ENCODE data around the gene PTPN23.

The PTPN23 gene

GRCh38 chr3:47407896-47408838 lies 27.3 kb downstream of the PTPN23 start:
- DNase-seq: no peak

- no peak for DNase-seq
Measured at GRCh38 chr3:47408839-47409229, 28.0 kb downstream of the PTPN23 start.

GRCh38 chr3:47409284-47409683 lies 28.5 kb downstream of the PTPN23 start:
- DNase-seq: no peak

GRCh38 chr3:47409688-47410416 lies 29.0 kb downstream of the PTPN23 start:
- no peak for DNase-seq

GRCh38 chr3:47410417-47410720 lies 29.5 kb downstream of the PTPN23 start:
- DNase-seq: no peak

- no peak for DNase-seq
Measured at GRCh38 chr3:47410801-47411646, 30.2 kb downstream of the PTPN23 start.

- no peak for DNase-seq
Measured at GRCh38 chr3:47411696-47412452, 31.1 kb downstream of the PTPN23 start.

GRCh38 chr3:47412453-47412756 lies 31.6 kb downstream of the PTPN23 start:
- DNase-seq: no peak

GRCh38 chr3:47412842-47413520 lies 32.2 kb downstream of the PTPN23 start:
- no peak for DNase-seq

GRCh38 chr3:47413751-47414150 lies 32.9 kb downstream of the PTPN23 start:
- no peak for DNase-seq

- DNase-seq: no peak
Measured at GRCh38 chr3:47414161-47414564, 33.3 kb downstream of the PTPN23 start.

GRCh38 chr3:47414666-47415587 lies 34.1 kb downstream of the PTPN23 start:
- DNase-seq: no peak

- no peak for DNase-seq
Measured at GRCh38 chr3:47416041-47416440, 35.2 kb downstream of the PTPN23 start.

GRCh38 chr3:47418167-47419082 lies 37.6 kb downstream of the PTPN23 start:
- DNase-seq: no peak

- DNase-seq: no peak
Measured at GRCh38 chr3:47419083-47420043, 38.5 kb downstream of the PTPN23 start.

GRCh38 chr3:47420044-47420430 lies 39.2 kb downstream of the PTPN23 start:
- DNase-seq: no peak

GRCh38 chr3:47420511-47421484 lies 40.0 kb downstream of the PTPN23 start:
- peak; percentile 86 for DNase-seq

All from retina (tissue), 1 donor.